Stimulated activated CD8-positive, alpha-beta memory T cell treated with anti-CD3 and anti-CD28 coated beads, Interleukin-7, amount 100 ng/mL, for 24 hours (primary cell): ENCODE measurements around the gene HNRNPUL2.

Experiments used
- DNase-seq: peaks from one replicate; pipeline ENCODE4 v3.0.0-alpha.2; 2020; ENCODE audit warnings: low read depth

The HNRNPUL2 gene

GRCh38 chr11:62666259-62666926 lies 60.9 kb downstream of the HNRNPUL2 start:
- no peak for DNase-seq

GRCh38 chr11:62665599-62666258 lies 61.5 kb downstream of the HNRNPUL2 start:
- peak; percentile 46 for DNase-seq

DNA sequence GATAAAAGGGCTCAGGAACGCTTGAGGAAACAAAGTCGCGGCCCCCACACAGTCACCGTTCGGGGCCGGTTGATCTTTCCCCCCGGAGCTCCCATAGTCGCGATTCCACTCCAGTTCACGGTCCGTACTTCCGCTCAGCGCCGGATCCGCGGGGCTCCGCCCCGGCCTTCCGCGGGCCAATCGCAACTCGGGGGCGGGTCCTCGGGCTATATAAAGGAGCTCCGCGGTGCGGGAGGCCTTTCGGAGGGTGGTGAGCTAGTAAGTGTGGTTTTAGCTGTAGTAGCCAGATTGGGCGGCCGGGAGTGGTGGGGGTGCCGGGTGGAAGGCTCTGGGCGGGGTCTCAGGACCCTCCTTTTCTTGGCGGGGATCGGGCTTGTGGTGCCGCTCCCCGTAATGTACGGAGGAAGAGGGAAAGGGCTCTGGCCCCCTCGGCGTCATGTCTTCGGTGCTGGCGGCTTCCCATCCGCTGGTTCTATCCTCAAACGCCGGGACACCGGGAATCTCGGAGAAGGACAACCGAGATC lies 62.1 kb downstream of the HNRNPUL2 start, which contains the start of the genes C11orf98 and CSKMT:
TSS of gene C11orf98 (minus strand) at position 136 of the 524 bp plus-strand sequence. CDS start at position 95, 41 bp downstream.
TSS of gene CSKMT (plus strand) at position 238 of the 524 bp plus-strand sequence. CDS start 568 bp downstream, outside the sequence.
- DNase-seq = peak; percentile 96

- DNase-seq = no peak
These were observed 62.7 kb downstream of the HNRNPUL2 start for GRCh38 chr11:62664405-62665074.
